GM12878 (cell line): ENCODE measurements around the gene ANAPC2. TPM values are rescaled to one million over a fixed set of nuclear protein-coding genes. Genes with fewer than 3 reads are reported as not detected.

Experiments used
- ATAC-seq: fragments of 200-7000 bp; cut with Tn5 transposase; 3 replicates; pipeline ENCODE4 v1.9.1; 2020; ENCODE audit warnings: mild to moderate bottlenecking, moderate library complexity
- BruUV-seq: library from RNA; stranded (reverse); fragments of 400-500 nt; replicated peaks from 2 replicates; lab custom pipeline; 2021; lab: Mats Ljungman, UMichigan
- CTCF ChIA-PET: fragments of 300-600 bp; sonication (Branson Sonifier 250); formaldehyde crosslinking; extraction: SDS; loops from one replicate; lab custom pipeline; 2021; ENCODE audit warnings: inconsistent platforms; lab: Yijun Ruan, JAX
- POLR2A ChIA-PET: fragments of 350-600 bp; formaldehyde crosslinking; extraction: SDS; loops from one replicate; lab custom pipeline; 2021; ENCODE audit warnings: inconsistent platforms; lab: Charles Lee
- RAD21 ChIA-PET: fragments of 300-600 bp; sonication (Branson Sonifier 250); formaldehyde crosslinking; loops from one replicate; lab custom pipeline; 2023; ENCODE audit warnings: antibody characterized with exemption; ENCODE audit not compliant: unreplicated experiment; lab: Charles Lee
- SMC1A ChIA-PET: fragments of 300-600 bp; sonication (Branson Sonifier 250); formaldehyde crosslinking; loops from one replicate; lab custom pipeline; 2023; ENCODE audit not compliant: unreplicated experiment, uncharacterized antibody; lab: Charles Lee
- DNase-seq: peaks from one replicate; pipeline ENCODE4 v3.0.0-alpha.2; 2011; ENCODE audit warnings: low read depth, low spot score
- FAIRE-seq: peaks from 3 replicates; lab custom pipeline; 2011; peaks lifted over from hg19 to GRCh38; lab: Jason Lieb, UNC
- H2AFZ ChIP-seq: 2 replicates; pipeline ENCODE4 v1.6.0; 2011; ENCODE audit warnings: low read depth, low read length, control low read depth; ENCODE audit not compliant: control insufficient read depth
- H3K27ac ChIP-seq: 2 replicates; pipeline ENCODE4 v1.5.1; 2011; ENCODE audit warnings: control low read depth; ENCODE audit not compliant: control insufficient read depth, insufficient read depth
- H3K27me3 ChIP-seq, 2 experiments: replicated peaks in 1 of 2; 2 replicates each; pipeline versions ENCODE4 v1.6.0 to v1.6.1; 2011; ENCODE audit warnings: low read length in 1 of 2; ENCODE audit not compliant: control insufficient read depth in 2 of 2, insufficient read depth in 2 of 2
- H3K36me3 ChIP-seq, 2 experiments: 2 replicates each; pipeline ENCODE4 v1.5.1; 2011; ENCODE audit warnings: low read length in 1 of 2; ENCODE audit not compliant: control insufficient read depth in 2 of 2, insufficient read depth in 2 of 2
- H3K4me1 ChIP-seq: 2 replicates; pipeline ENCODE4 v1.6.1; 2011; ENCODE audit warnings: mild to moderate bottlenecking, low read length, moderate library complexity, mixed read lengths; ENCODE audit not compliant: control insufficient read depth, insufficient read depth
- H3K4me2 ChIP-seq: 2 replicates; pipeline ENCODE4 v1.6.0; 2011; ENCODE audit warnings: control low read depth; ENCODE audit not compliant: control insufficient read depth, insufficient read depth
- H3K4me3 ChIP-seq: fragments of 200-600 bp; sonication (generic); 2 replicates; pipeline ENCODE4 v1.5.1; 2016
- H3K79me2 ChIP-seq: 2 replicates; pipeline ENCODE4 v1.6.0; 2011; ENCODE audit warnings: low read length; ENCODE audit not compliant: control insufficient read depth, insufficient read depth
- H3K9ac ChIP-seq: 2 replicates; pipeline ENCODE4 v1.8.0; 2011; ENCODE audit warnings: low read length, control low read depth, mixed read lengths; ENCODE audit not compliant: control insufficient read depth, insufficient read depth
- H3K9me3 ChIP-seq: replicated peaks from 3 replicates; pipeline ENCODE4 v1.5.1; 2011; ENCODE audit warnings: mild to moderate bottlenecking, low read length; ENCODE audit not compliant: control insufficient read depth, insufficient read depth
- H4K20me1 ChIP-seq: 2 replicates; pipeline ENCODE4 v1.6.0; 2011; ENCODE audit not compliant: control insufficient read depth, insufficient read depth
- CBFB ChIP-seq: IDR thresholded peaks from 2 replicates; pipeline ENCODE4 v1.6.1; 2016; ENCODE audit warnings: antibody characterized with exemption, low read depth
- ETV6 ChIP-seq, 2 experiments: fragments of 450-650 bp in 1 of 2; IDR thresholded peaks in 1 of 2; conservative IDR thresholded peaks in 1 of 2; 2 replicates each; pipeline ENCODE4 v1.6.1; 2014; ENCODE audit warnings: antibody characterized with exemption in 1 of 2, borderline replicate concordance in 1 of 2, low read depth in 1 of 2, mild to moderate bottlenecking in 1 of 2, moderate library complexity in 1 of 2
- MEF2B ChIP-seq: fragments of 450-650 bp; IDR thresholded peaks from 2 replicates; pipeline ENCODE4 v1.6.1; 2018; ENCODE audit warnings: mild to moderate bottlenecking, moderate library complexity; ENCODE audit not compliant: partially characterized antibody, poor library complexity, severe bottlenecking
- MYC ChIP-seq: IDR thresholded peaks from 2 replicates; pipeline ENCODE4 v1.6.1; 2011; ENCODE audit warnings: mild to moderate bottlenecking, low read length, moderate library complexity, inconsistent platforms; ENCODE audit not compliant: insufficient read depth, insufficient replicate concordance, insufficient read length, severe bottlenecking
- NFYA ChIP-seq: IDR thresholded peaks from 2 replicates; pipeline ENCODE4 v1.6.1; 2011; ENCODE audit warnings: low read depth, mild to moderate bottlenecking, low read length, improper control_type of control experiment, borderline replicate concordance
- RFX5 ChIP-seq: IDR thresholded peaks from 2 replicates; pipeline ENCODE4 v1.6.1; 2011; ENCODE audit warnings: low read depth, low read length, improper control_type of control experiment
- RUNX3 ChIP-seq: IDR thresholded peaks from 2 replicates; pipeline ENCODE4 v1.6.1; 2012; ENCODE audit warnings: low read length, inconsistent platforms
- SMARCA5 ChIP-seq: fragments of 450-650 bp; IDR thresholded peaks from 2 replicates; pipeline ENCODE4 v1.6.1; 2017; ENCODE audit warnings: mild to moderate bottlenecking
- SREBF1 ChIP-seq: IDR thresholded peaks from 2 replicates; pipeline ENCODE4 v1.6.1; 2012; ENCODE audit warnings: mild to moderate bottlenecking, low read length
- STAT1 ChIP-seq: fragments of 450-650 bp; conservative IDR thresholded peaks from 2 replicates; pipeline ENCODE4 v1.6.1; 2014; ENCODE audit warnings: antibody characterized with exemption, mild to moderate bottlenecking
- ZBED1 ChIP-seq: IDR thresholded peaks from 2 replicates; pipeline ENCODE4 v1.6.1; 2016; ENCODE audit warnings: borderline replicate concordance
- ZNF24 ChIP-seq: fragments of 450-650 bp; IDR thresholded peaks from 2 replicates; pipeline ENCODE4 v1.6.1; 2017; ENCODE audit warnings: antibody characterized with exemption, mild to moderate bottlenecking
- WGBS: methylation state at CpG from one replicate; pipeline ENCODE4 v1.1.6; 2016; ENCODE audit warnings: low lambda C conversion rate; ENCODE audit not compliant: insufficient replicate concordance, insufficient coverage; ENCODE audit errors: missing lambda C conversion rate; 5-methylcytosine and 5-hydroxymethylcytosine counted together
- in situ Hi-C: fragments of 300-500 bp; cut with MboI; formaldehyde crosslinking; loops from 9 replicates; pipeline ENCODE4 v1.14.3; 2018; ENCODE audit warnings: mixed read lengths
- intact Hi-C: fragments of 100-400 bp; cut with micrococcal nuclease; formaldehyde crosslinking; loops from one replicate; pipeline ENCODE4 v1.14.2; 2022; ENCODE audit not compliant: unreplicated experiment
- polyA plus RNA-seq, 11 experiments: library from polyadenylated mRNA; depleted of rRNA in 4 of 11; unstranded in 6 of 11; stranded (reverse) in 5 of 11; fragments of >200 nt; fragmentation: Nextera tagmentation in 4 of 11; fragmentation: Illumina TruSeq in 1 of 11; extraction: Ambion mirVana in 4 of 11; extraction: Trizol in 1 of 11; gene quantifications; 1 replicate in 1 of 11; 2 replicates in 10 of 11; pipeline versions ENCODE4 v1.2.1 to v1.2.3, GENCODE V29; 2011 to 2016; ENCODE audit warnings: inconsistent platforms in 2 of 11, missing spikeins in 2 of 11, low read depth in 1 of 11
- total RNA-seq, 4 experiments: library from RNA; depleted of rRNA in 3 of 4; stranded (reverse); fragments of >200 nt in 3 of 4; fragmentation: Illumina TruSeq in 1 of 4; extraction: Trizol in 1 of 4; gene quantifications; 2 replicates each; pipeline versions ENCODE4 v1.2.1 to v1.2.3, GENCODE V29; 2013 to 2021
- TF ChIP-seq, protein P1 (sequence below): fragments of 150-350 bp; IDR thresholded peaks from 2 replicates; pipeline ENCODE4 v1.6.1; 2016; ENCODE audit warnings: low read depth, low read length
- TF ChIP-seq, protein P2 (sequence below): fragments of 450-650 bp; formaldehyde crosslinking; IDR thresholded peaks from 2 replicates; pipeline ENCODE4 v1.4.0; 2020; ENCODE audit warnings: mild to moderate bottlenecking, moderate library complexity

The ANAPC2 gene
- total and polyA plus RNA-seq, 10 of the 15 experiments (the other 5 are each of a cell fraction or from before 2014, with no cell fraction given): 0.03 to 65.2 (median 20.5) TPM

DNA sequence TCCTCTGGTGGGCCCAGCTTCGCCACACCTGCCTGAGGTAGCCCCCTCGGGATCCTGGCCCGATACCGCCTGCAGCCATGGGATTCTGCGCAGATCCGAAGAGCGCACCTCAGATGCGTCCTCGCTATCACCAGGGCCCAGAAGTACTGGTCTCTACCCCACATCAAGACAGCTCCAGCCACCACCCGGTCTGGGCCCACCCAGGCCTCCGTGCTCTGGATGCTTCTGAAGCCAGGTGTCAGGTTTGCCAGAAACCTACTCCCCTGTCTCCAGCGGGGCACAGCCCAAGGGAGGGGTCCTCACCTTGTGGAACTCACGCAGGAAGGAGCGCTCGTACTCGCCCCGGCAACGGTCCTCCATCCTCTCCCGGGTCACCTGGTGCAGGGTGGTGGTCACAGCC lies 2.4 kb downstream of the ANAPC2 start:
- H3K9me3 ChIP-seq: no peaks in the 10 kb centered on the region
- no peak overlapping the region for H2AFZ ChIP-seq
- DNase-seq (no peak), FAIRE-seq (no peak), ATAC-seq (no peak)
- CTCF ChIA-PET: no interaction called here
- H3K27ac ChIP-seq: no peak overlapping the region
- H3K4me3 ChIP-seq: no peak overlapping the region
- intact Hi-C loops: loop anchor here (5.0 kb wide), 2 partner anchors 36 to 59 kb away; partner anchors contain the start of gene RNF208
- RAD21 ChIA-PET: no interaction called here
- POLR2A ChIA-PET: interaction anchor here (4.6 kb wide), 1 partner anchor 38 kb away, joined by 22 read pairs; the partner anchor contains the start of genes CYSRT1 and RNF208
- peaks cover 22% of the 10 kb centered on the region for H3K4me1 ChIP-seq
- H3K4me2 ChIP-seq: no peak overlapping the region; the same call in 1 of the 2 replicates
- in situ Hi-C loops: no loop called here
- H3K9ac ChIP-seq: no peak overlapping the region
- peaks cover 35% of the 10 kb centered on the region for H3K79me2 ChIP-seq
- WGBS: 93% methylated on average over 19 of the region's 19 CpGs
- SMC1A ChIA-PET: no interaction called here
- H3K27me3 ChIP-seq: no peaks in the 10 kb centered on the region
- peaks cover 7% of the 10 kb centered on the region; the same call in 1 of the 2 replicates for H4K20me1 ChIP-seq
- no TSS peak for BruUV-seq
- H3K36me3 ChIP-seq: peaks cover 7 to 24% of the 10 kb centered on the region in 2 experiments
- TF ChIP-seq RUNX3: no peak
- TF ChIP-seq, protein P1, sequence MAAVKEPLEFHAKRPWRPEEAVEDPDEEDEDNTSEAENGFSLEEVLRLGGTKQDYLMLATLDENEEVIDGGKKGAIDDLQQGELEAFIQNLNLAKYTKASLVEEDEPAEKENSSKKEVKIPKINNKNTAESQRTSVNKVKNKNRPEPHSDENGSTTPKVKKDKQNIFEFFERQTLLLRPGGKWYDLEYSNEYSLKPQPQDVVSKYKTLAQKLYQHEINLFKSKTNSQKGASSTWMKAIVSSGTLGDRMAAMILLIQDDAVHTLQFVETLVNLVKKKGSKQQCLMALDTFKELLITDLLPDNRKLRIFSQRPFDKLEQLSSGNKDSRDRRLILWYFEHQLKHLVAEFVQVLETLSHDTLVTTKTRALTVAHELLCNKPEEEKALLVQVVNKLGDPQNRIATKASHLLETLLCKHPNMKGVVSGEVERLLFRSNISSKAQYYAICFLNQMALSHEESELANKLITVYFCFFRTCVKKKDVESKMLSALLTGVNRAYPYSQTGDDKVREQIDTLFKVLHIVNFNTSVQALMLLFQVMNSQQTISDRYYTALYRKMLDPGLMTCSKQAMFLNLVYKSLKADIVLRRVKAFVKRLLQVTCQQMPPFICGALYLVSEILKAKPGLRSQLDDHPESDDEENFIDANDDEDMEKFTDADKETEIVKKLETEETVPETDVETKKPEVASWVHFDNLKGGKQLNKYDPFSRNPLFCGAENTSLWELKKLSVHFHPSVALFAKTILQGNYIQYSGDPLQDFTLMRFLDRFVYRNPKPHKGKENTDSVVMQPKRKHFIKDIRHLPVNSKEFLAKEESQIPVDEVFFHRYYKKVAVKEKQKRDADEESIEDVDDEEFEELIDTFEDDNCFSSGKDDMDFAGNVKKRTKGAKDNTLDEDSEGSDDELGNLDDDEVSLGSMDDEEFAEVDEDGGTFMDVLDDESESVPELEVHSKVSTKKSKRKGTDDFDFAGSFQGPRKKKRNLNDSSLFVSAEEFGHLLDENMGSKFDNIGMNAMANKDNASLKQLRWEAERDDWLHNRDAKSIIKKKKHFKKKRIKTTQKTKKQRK: no peak
- TF ChIP-seq CBFB: no peak
- no peak for TF ChIP-seq STAT1
- TF ChIP-seq, protein P2, sequence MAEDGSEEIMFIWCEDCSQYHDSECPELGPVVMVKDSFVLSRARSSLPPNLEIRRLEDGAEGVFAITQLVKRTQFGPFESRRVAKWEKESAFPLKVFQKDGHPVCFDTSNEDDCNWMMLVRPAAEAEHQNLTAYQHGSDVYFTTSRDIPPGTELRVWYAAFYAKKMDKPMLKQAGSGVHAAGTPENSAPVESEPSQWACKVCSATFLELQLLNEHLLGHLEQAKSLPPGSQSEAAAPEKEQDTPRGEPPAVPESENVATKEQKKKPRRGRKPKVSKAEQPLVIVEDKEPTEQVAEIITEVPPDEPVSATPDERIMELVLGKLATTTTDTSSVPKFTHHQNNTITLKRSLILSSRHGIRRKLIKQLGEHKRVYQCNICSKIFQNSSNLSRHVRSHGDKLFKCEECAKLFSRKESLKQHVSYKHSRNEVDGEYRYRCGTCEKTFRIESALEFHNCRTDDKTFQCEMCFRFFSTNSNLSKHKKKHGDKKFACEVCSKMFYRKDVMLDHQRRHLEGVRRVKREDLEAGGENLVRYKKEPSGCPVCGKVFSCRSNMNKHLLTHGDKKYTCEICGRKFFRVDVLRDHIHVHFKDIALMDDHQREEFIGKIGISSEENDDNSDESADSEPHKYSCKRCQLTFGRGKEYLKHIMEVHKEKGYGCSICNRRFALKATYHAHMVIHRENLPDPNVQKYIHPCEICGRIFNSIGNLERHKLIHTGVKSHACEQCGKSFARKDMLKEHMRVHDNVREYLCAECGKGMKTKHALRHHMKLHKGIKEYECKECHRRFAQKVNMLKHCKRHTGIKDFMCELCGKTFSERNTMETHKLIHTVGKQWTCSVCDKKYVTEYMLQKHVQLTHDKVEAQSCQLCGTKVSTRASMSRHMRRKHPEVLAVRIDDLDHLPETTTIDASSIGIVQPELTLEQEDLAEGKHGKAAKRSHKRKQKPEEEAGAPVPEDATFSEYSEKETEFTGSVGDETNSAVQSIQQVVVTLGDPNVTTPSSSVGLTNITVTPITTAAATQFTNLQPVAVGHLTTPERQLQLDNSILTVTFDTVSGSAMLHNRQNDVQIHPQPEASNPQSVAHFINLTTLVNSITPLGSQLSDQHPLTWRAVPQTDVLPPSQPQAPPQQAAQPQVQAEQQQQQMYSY (CRISPR knock-in tag): no peak
- no peak for TF ChIP-seq MYC
- TF ChIP-seq ZNF24: no peak
- TF ChIP-seq NFYA: no peak
- TF ChIP-seq ETV6 (conservative IDR thresholded peaks at IDR 0.05 in 1 of 2, IDR thresholded peaks at IDR 0.05 in 1 of 2; ENCODE audit: borderline replicate concordance in 1 of 2, low read depth in 1 of 2): no peak
- no peak for TF ChIP-seq MEF2B
- TF ChIP-seq SREBF1: no peak
- TF ChIP-seq SMARCA5: no peak
- TF ChIP-seq ZBED1: no peak
- no peak for TF ChIP-seq RFX5
